ENCODE results near the gene PRIM2. TPM values are rescaled to one million over a fixed set of nuclear protein-coding genes. Genes with fewer than 3 reads are reported as not detected.
"Not testable (repeated sequence)": the region's sequence is repeated elsewhere in the genome, so short reads cannot be mapped to it uniquely, and the experiment has no call there.

The PRIM2 gene
- total and polyA plus RNA-seq, 2 of the 4 experiments (the other 2 are of a cell fraction), result 11.8 to 37.5 TPM

DNA sequence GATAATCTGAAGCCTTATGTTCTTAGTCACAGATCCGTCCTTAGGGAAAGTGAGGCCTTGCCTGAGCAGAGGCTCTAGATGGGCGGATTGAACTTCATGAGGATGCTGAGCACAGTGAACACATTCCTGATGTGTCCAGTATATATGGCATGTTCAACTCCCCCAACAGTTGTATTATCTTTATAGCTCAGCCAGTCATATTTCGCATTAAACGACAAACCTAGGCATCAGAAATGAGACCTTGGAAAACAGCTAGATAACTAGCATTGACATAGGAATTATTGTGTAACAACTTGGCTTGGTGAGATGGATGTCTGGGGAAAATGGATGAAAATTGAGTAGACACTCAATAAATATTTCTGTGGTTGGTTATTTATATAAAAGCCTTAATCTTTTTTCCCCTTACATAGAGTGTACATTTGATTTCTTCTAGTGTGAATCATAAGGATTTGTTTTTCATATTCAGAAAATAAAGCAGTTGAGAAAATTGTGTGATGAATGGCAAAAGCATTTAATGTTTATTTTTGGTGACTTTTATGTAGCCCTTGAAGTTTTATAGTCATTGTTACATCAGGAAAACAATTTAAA lies 169.2 kb downstream of the PRIM2 start:
- H2AK9ac ChIP-seq (replicated peaks; ENCODE audit: low read depth, low read length, poor library complexity); dilution Hi-C loops (cut with HindIII; ENCODE audit: low sequenced_read_pairs, unreplicated experiment); H3K4me3 ChIP-seq (ENCODE audit: insufficient read depth, low read depth, low read length); H2AFZ ChIP-seq (replicated peaks; ENCODE audit: low read length, poor library complexity); H4K20me1 ChIP-seq (ENCODE audit: insufficient read depth, low read length); POLR2A ChIA-PET (ENCODE audit: unreplicated experiment); in situ Hi-C loops (cut with MboI; ENCODE audit: low sequenced_read_pairs); intact Hi-C loops (cut with micrococcal nuclease); H3K27me3 ChIP-seq (ENCODE audit: control insufficient read depth, insufficient read depth, low read length); H2AK5ac ChIP-seq (ENCODE audit: low read depth, low read length); CTCF ChIA-PET; H3K36me3 ChIP-seq (ENCODE audit: control insufficient read depth, insufficient read depth, low read length); H3K4me2 ChIP-seq (ENCODE audit: low read depth, low read length); BruUV-seq (replicated peaks); H3K9ac ChIP-seq (ENCODE audit: low read depth, low read length); H3K9me3 ChIP-seq (ENCODE audit: control insufficient read depth, insufficient read depth, low read length); H3K9me1 ChIP-seq (ENCODE audit: insufficient read depth, low read length): not testable (repeated sequence)
- H4K91ac ChIP-seq (ENCODE audit: insufficient read depth, low read depth, low read length), result peak overlapping the region; percentile 95
- peak overlapping the region; percentile 96 for H2BK5ac ChIP-seq (ENCODE audit: low read depth, low read length, poor library complexity, severe bottlenecking)
- H3K18ac ChIP-seq (ENCODE audit: low read depth, low read length), result peak overlapping the region; percentile 88
- peak; percentile 61 for DNase-seq
- H4K8ac ChIP-seq (ENCODE audit: low read depth in 2 of 2, low read length in 2 of 2), result peak overlapping the region; percentile 85 to 90; a peak in 3 of 4 replicates
- peak overlapping the region; percentile 69 for H2BK15ac ChIP-seq (ENCODE audit: low read depth, low read length)
- peak overlapping the region; percentile 8; the same call in 1 of the 2 replicates for H3K56ac ChIP-seq (ENCODE audit: extremely low read depth, insufficient read depth, low read length)
- no CpG with 5 or more reads among the region's 4 CpGs for WGBS, 2 experiments (ENCODE audit: extremely low coverage in 2 of 2, insufficient read length in 1 of 2)
- H3K27ac ChIP-seq (ENCODE audit: insufficient read depth, low read length), result peak overlapping the region; percentile 82; the same call in 1 of the 2 replicates
- H3K79me1 ChIP-seq (ENCODE audit: low read depth in 1 of 2, low read length in 2 of 2), result peaks cover 18 to 50% of the 10 kb centered on the region in 2 experiments
- H3K4ac ChIP-seq (ENCODE audit: low read depth, low read length), result peak overlapping the region; percentile 83
- peak overlapping the region; percentile 52; the same call in 1 of the 2 replicates for H3K23ac ChIP-seq (ENCODE audit: low read depth, low read length)
- H4K5ac ChIP-seq (ENCODE audit: low read depth, low read length), result peak overlapping the region; percentile 99; the same call in 1 of the 2 replicates
- peak overlapping the region; percentile 89 for H2BK120ac ChIP-seq (ENCODE audit: low read depth, low read length)
- H3K14ac ChIP-seq (replicated peaks; ENCODE audit: low read depth, low read length), result peak overlapping the region; percentile 81; the same call in 1 of the 2 replicates
- H3K4me1 ChIP-seq (ENCODE audit: control insufficient read depth, insufficient read depth, low read length), result peaks cover 14% of the 10 kb centered on the region
- peak; percentile 73 for ATAC-seq (ENCODE audit: low read depth)
- peak; percentile 68 for TF ChIP-seq CEBPB (IDR thresholded peaks at IDR 0.05; ENCODE audit: low read depth, low read length)
- H2BK20ac ChIP-seq (ENCODE audit: low read depth, low read length), result peak overlapping the region; percentile 64

DNA sequence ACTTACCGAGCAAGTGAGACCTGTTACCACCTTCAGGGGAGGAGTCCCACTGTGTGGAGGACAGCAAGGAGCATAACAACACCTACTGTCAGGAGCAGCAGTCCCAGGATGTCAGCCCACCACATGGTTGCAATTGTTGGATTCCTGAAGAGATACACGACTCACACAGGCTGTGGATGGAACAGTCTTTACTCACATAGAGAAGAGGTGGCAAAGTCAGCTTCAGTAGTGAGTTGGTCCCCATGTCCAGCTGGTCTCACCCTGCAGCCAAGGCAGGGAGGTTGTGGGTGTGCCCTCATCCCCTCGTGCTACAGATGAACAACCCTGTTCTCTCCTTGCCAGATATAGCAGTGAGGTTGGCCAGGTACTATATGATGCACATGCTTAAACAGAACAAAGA lies 171.1 kb downstream of the PRIM2 start:
- H3K4ac ChIP-seq (ENCODE audit: low read depth, low read length), result peak overlapping the region; percentile 90
- dilution Hi-C loops (cut with HindIII; ENCODE audit: low sequenced_read_pairs, unreplicated experiment); H3K9me3 ChIP-seq (ENCODE audit: control insufficient read depth, insufficient read depth, low read length); BruUV-seq (replicated peaks); H4K20me1 ChIP-seq (ENCODE audit: insufficient read depth, low read length); intact Hi-C loops (cut with micrococcal nuclease); H3K9me1 ChIP-seq (ENCODE audit: insufficient read depth, low read length); H3K9ac ChIP-seq (ENCODE audit: low read depth, low read length); H3K27me3 ChIP-seq (ENCODE audit: control insufficient read depth, insufficient read depth, low read length); H2AK9ac ChIP-seq (replicated peaks; ENCODE audit: low read depth, low read length, poor library complexity); H3K36me3 ChIP-seq (ENCODE audit: control insufficient read depth, insufficient read depth, low read length); in situ Hi-C loops (cut with MboI; ENCODE audit: low sequenced_read_pairs); H3K4me2 ChIP-seq (ENCODE audit: low read depth, low read length); CTCF ChIA-PET; H3K4me3 ChIP-seq (ENCODE audit: insufficient read depth, low read depth, low read length); POLR2A ChIA-PET (ENCODE audit: unreplicated experiment): not testable (repeated sequence)
- DNase-seq (peak; percentile 36), ATAC-seq (ENCODE audit: low read depth) (0 out of 2 replicates have a peak, but pooled peaks have one; percentile 10)
- peak overlapping the region; percentile 73; the same call in 1 of the 2 replicates for H3K27ac ChIP-seq (ENCODE audit: insufficient read depth, low read length)
- peaks cover 14% of the 10 kb centered on the region for H3K4me1 ChIP-seq (ENCODE audit: control insufficient read depth, insufficient read depth, low read length)
- peak overlapping the region; percentile 56 for H2AFZ ChIP-seq (replicated peaks; ENCODE audit: low read length, poor library complexity)
- peak overlapping the region; percentile 64 for H2BK20ac ChIP-seq (ENCODE audit: low read depth, low read length)
- peak overlapping the region; percentile 4 to 60; a peak in 3 of 4 replicates for H4K8ac ChIP-seq (ENCODE audit: low read depth in 2 of 2, low read length in 2 of 2)
- peak overlapping the region; percentile 96 for H2BK5ac ChIP-seq (ENCODE audit: low read depth, low read length, poor library complexity, severe bottlenecking)
- H3K18ac ChIP-seq (ENCODE audit: low read depth, low read length), result peak overlapping the region; percentile 99
- H3K23ac ChIP-seq (ENCODE audit: low read depth, low read length), result peak overlapping the region; percentile 79
- H4K5ac ChIP-seq (ENCODE audit: low read depth, low read length), result peak overlapping the region; percentile 97
- peak overlapping the region; percentile 83; the same call in 1 of the 2 replicates for H2AK5ac ChIP-seq (ENCODE audit: low read depth, low read length)
- H3K14ac ChIP-seq (replicated peaks; ENCODE audit: low read depth, low read length), result peak overlapping the region; percentile 71
- WGBS, 2 experiments (ENCODE audit: extremely low coverage in 2 of 2, insufficient read length in 1 of 2), result no CpG with 5 or more reads among the region's 3 CpGs
- H4K91ac ChIP-seq (ENCODE audit: insufficient read depth, low read depth, low read length), result peak overlapping the region; percentile 76
- peaks cover 10 to 43% of the 10 kb centered on the region in 2 experiments for H3K79me1 ChIP-seq (ENCODE audit: low read depth in 1 of 2, low read length in 2 of 2)
- peak overlapping the region; percentile 92 for H2BK120ac ChIP-seq (ENCODE audit: low read depth, low read length)
- peak overlapping the region; percentile 89; the same call in 1 of the 3 replicates for H2BK15ac ChIP-seq (ENCODE audit: low read depth, low read length)
- H3K56ac ChIP-seq (ENCODE audit: extremely low read depth, insufficient read depth, low read length), result peak overlapping the region; percentile 10; the same call in 1 of the 2 replicates

Measured in IMR-90 (cell line).